Breast epithelium (tissue), 4 donors: ENCODE measurements around the gene RPN2. TPM values are rescaled to one million over a fixed set of nuclear protein-coding genes. Genes with fewer than 3 reads are reported as not detected.

ENCODE experiments used
- DNase-seq, 2 donors: peaks; one replicate each; pipeline ENCODE4 v3.0.0-alpha.2; 2019; ENCODE audit warnings: low spot score in 2 of 2
- H3K27ac ChIP-seq, 2 donors: fragments of 200-600 bp; sonication (generic) in 1 of 2; one replicate each; pipeline ENCODE4 v1.5.1; 2016 to 2019; ENCODE audit warnings: mild to moderate bottlenecking in 1 of 2
- H3K27me3 ChIP-seq, 2 donors: fragments of 200-600 bp; sonication (generic) in 1 of 2; one replicate each; pipeline versions ENCODE4 v1.5.1 to v1.6.0; 2017 to 2019; ENCODE audit warnings: control low read depth in 1 of 2, mild to moderate bottlenecking in 1 of 2
- H3K36me3 ChIP-seq: fragments of 200-600 bp; one replicate; pipeline ENCODE4 v1.5.1; 2019
- H3K4me1 ChIP-seq, 2 donors: fragments of 200-600 bp; sonication (generic); one replicate each; pipeline ENCODE4 v1.5.1; 2016 to 2019; ENCODE audit warnings: control low read depth in 1 of 2
- H3K4me3 ChIP-seq, 3 donors: fragments of 200-600 bp; sonication (generic); 1 replicate in 2 of 3; 2 replicates in 1 of 3; pipeline ENCODE4 v1.5.1; 2016 to 2019; ENCODE audit warnings: mild to moderate bottlenecking in 3 of 3, moderate library complexity in 2 of 3
- H3K9me3 ChIP-seq, 2 donors: fragments of 200-600 bp; sonication (generic) in 1 of 2; one replicate each; pipeline ENCODE4 v1.5.1; 2016 to 2019; ENCODE audit warnings: control low read depth in 1 of 2
- CTCF ChIP-seq, 3 donors: fragments of 450-650 bp; IDR thresholded peaks; one replicate each; pipeline ENCODE4 v1.5.1; 2016 to 2017; ENCODE audit warnings: antibody characterized with exemption in 3 of 3, mild to moderate bottlenecking in 3 of 3, moderate library complexity in 3 of 3
- POLR2A ChIP-seq: fragments of 450-650 bp; IDR thresholded peaks from one replicate; pipeline ENCODE4 v1.6.1; 2016; ENCODE audit warnings: antibody characterized with exemption, mild to moderate bottlenecking, moderate library complexity
- POLR2AphosphoS5 ChIP-seq, 3 donors: sonication (generic); formaldehyde crosslinking; IDR thresholded peaks; one replicate each; pipeline ENCODE4 v1.6.1; 2017; ENCODE audit warnings: antibody characterized with exemption in 3 of 3
- intact Hi-C: fragments of 100-400 bp; cut with DNase I; formaldehyde crosslinking; loops from one replicate; pipeline ENCODE4 v1.15.1; 2023; ENCODE audit warnings: low total_unique reads
- total RNA-seq, 3 donors: library from RNA; depleted of rRNA; stranded (reverse); fragments of >200 nt; gene quantifications; one replicate each; pipeline ENCODE4 v1.1.0, GENCODE V29; 2016

RPN2 gene
- total RNA-seq, 3 donors from 2014 or later = 108 to 161 (median 154) TPM

DNA sequence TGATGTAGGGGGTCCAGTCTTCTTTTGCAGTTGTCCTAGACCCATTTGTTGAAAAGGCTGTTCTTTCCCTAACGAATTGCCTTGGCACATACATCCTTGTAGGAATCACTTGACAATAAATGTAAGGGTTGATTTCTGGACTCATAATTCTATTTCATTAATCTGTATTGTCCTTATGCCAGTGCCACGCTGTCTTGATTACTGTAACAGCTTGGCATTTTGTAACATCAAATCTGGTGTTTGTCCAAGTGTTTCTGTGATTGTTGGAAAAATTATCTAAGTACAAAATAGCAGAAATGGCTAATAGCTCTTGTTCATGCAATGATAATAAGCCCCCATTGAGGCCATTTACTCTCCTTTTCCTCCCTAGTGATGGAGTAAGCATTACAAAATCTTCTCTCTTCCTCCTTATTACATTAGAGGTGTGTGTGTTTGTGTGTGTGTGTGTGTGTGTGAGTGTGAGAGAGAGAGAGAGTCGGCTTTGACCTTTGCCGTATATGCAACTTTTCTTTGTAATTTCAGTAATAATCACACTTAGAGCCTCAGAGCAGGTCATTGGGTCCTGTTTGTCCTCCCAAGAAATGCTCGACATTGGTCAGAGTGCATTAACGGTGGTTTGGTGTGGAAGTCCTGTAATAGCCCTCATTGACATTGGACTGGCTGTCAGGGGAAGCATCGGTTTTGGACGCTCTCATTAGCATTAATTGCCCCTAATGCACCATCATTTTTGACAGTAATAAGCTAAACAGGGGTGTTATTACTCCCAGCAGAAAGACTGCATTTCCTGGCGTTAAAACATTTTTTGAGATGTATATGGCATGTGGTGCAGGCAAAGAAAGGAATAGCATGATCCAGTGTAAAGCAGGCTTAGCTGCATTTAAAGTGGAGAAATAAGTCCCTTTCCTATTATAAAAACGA lies 40.9 kb downstream of the RPN2 start:
- Histone ChIP-seq H3K27ac (peak overlapping the region in 1 of 2 donors; percentile 44), H3K4me3 (no peak overlapping the region), H3K36me3 (no peaks in the 10 kb centered on the region), H3K27me3 (no peaks in the 10 kb centered on the region), H3K4me1 (no peaks in the 10 kb centered on the region), H3K9me3 (no peaks in the 10 kb centered on the region)
- no peak for DNase-seq
- intact Hi-C loops = no loop called here
- no peak for TF ChIP-seq POLR2AphosphoS5 (IDR thresholded peaks at IDR 0.05)
- no peak for TF ChIP-seq POLR2A
- TF ChIP-seq CTCF (IDR thresholded peaks at IDR 0.05) = no peak

- no peak for DNase-seq
- no peaks in the 10 kb centered on the region for H3K27me3 ChIP-seq
- H3K4me1 ChIP-seq = no peaks in the 10 kb centered on the region
- no peaks in the 10 kb centered on the region for H3K9me3 ChIP-seq
- TF ChIP-seq POLR2A (no peak), CTCF (IDR thresholded peaks at IDR 0.05) (no peak)
- no peaks in the 10 kb centered on the region for H3K36me3 ChIP-seq
- H3K27ac ChIP-seq = peak overlapping the region in 1 of 2 donors; percentile 44
- H3K4me3 ChIP-seq = no peak overlapping the region
- intact Hi-C loops = no loop called here
Observed at GRCh38 chr20:37220731-37221130, 41.6 kb downstream of the RPN2 start.

DNA sequence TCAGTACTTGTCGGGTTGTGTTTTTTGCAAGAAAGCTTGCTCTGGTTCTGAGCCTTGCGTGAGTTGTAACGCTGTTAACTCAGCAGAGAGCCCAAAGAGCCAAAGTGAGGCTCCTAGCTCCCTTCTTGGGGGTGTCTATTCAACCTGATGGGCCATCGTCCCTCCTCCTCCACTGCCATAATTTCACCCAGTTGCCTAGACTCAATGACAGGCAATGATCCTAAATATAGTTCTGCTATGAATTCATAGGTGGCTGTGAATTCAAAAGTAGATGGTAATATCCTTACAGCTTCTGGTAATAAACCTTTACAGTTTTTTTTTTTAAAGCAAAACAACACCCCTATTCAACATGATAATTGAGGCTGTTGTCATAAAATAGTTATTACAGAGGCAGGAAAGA lies 43.0 kb downstream of the RPN2 start:
- no peak overlapping the region for H3K4me3 ChIP-seq
- H3K36me3 ChIP-seq = no peaks in the 10 kb centered on the region
- no peak overlapping the region for H3K27ac ChIP-seq
- no peaks in the 10 kb centered on the region for H3K4me1 ChIP-seq
- H3K27me3 ChIP-seq = no peaks in the 10 kb centered on the region
- no peak for TF ChIP-seq CTCF (IDR thresholded peaks at IDR 0.05)
- no peak for TF ChIP-seq POLR2A
- no peak for TF ChIP-seq POLR2AphosphoS5 (IDR thresholded peaks at IDR 0.05)
- H3K9me3 ChIP-seq = no peaks in the 10 kb centered on the region
- no peak for DNase-seq
- intact Hi-C loops = no loop called here

DNA sequence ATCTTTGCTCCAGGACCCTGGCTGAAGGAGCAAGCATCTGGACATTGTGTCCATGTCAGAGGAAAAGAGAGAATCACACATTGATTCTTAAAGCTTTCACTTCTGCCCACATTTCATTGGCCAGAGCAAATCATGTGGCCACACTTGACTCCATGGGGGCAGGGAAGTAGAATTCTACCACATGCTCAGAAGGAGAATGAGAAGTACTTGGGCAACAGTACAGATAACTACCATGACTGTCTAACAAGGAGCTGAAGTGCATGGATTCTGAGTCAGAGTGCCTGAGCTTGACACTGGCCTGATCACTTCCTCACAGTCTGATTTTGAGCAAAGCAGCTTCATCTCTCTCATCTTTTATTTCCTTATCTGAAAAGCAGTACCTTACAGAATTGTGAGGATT lies 43.9 kb downstream of the RPN2 start:
- DNase-seq = no peak
- TF ChIP-seq POLR2AphosphoS5 (IDR thresholded peaks at IDR 0.05) (no peak), POLR2A (no peak), CTCF (IDR thresholded peaks at IDR 0.05) (no peak)
- H3K36me3 ChIP-seq = no peaks in the 10 kb centered on the region
- no peaks in the 10 kb centered on the region for H3K27me3 ChIP-seq
- no peak overlapping the region for H3K27ac ChIP-seq
- H3K4me1 ChIP-seq = no peaks in the 10 kb centered on the region
- no peaks in the 10 kb centered on the region for H3K9me3 ChIP-seq
- H3K4me3 ChIP-seq = no peak overlapping the region
- intact Hi-C loops = no loop called here

DNA sequence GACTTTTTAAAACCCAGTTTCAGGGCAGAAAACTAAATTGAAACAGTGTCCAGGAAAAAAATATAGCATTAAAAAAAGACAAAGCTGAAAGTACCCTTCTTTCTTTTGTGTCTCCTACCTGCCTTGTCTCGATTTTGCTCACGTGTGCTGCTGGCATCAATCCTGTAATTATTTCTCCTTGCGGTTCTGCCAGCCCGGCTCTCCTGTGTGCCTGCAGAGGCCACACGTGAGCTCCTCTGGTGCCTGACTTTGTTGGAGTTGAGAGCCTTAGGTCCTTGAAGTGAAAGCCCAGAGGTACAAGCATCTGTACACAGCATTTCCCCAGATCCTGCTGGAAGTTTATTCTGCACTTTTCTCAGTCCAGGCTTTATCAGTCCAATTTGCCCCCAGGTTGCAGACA lies 46.0 kb downstream of the RPN2 start:
- H3K4me3 ChIP-seq = no peak overlapping the region
- H3K4me1 ChIP-seq = no peaks in the 10 kb centered on the region
- DNase-seq = no peak
- intact Hi-C loops = no loop called here
- TF ChIP-seq CTCF (IDR thresholded peaks at IDR 0.05) (no peak), POLR2AphosphoS5 (IDR thresholded peaks at IDR 0.05) (no peak), POLR2A (no peak)
- no peaks in the 10 kb centered on the region for H3K27me3 ChIP-seq
- no peak overlapping the region for H3K27ac ChIP-seq
- H3K36me3 ChIP-seq = no peaks in the 10 kb centered on the region
- no peaks in the 10 kb centered on the region for H3K9me3 ChIP-seq
